Tibial nerve (tissue), 3 donors: Measurements from ENCODE around the gene C22orf39.

ENCODE experiments used
- POLR2A ChIP-seq, 2 donors: fragments of 450-650 bp; IDR thresholded peaks; one replicate each; pipeline ENCODE4 v1.6.1; 2017; ENCODE audit warnings: antibody characterized with exemption in 2 of 2, mild to moderate bottlenecking in 2 of 2, moderate library complexity in 2 of 2
- TF ChIP-seq, protein P1 (sequence below), 5 experiments: fragments of 200-600 bp in 3 of 5; fragments of 450-650 bp in 2 of 5; sonication (generic) in 3 of 5; IDR thresholded peaks; one replicate each; pipeline ENCODE4 v1.5.1; 2016 to 2019; ENCODE audit warnings: antibody characterized with exemption in 5 of 5, mild to moderate bottlenecking in 3 of 5, moderate library complexity in 2 of 5

DNA sequence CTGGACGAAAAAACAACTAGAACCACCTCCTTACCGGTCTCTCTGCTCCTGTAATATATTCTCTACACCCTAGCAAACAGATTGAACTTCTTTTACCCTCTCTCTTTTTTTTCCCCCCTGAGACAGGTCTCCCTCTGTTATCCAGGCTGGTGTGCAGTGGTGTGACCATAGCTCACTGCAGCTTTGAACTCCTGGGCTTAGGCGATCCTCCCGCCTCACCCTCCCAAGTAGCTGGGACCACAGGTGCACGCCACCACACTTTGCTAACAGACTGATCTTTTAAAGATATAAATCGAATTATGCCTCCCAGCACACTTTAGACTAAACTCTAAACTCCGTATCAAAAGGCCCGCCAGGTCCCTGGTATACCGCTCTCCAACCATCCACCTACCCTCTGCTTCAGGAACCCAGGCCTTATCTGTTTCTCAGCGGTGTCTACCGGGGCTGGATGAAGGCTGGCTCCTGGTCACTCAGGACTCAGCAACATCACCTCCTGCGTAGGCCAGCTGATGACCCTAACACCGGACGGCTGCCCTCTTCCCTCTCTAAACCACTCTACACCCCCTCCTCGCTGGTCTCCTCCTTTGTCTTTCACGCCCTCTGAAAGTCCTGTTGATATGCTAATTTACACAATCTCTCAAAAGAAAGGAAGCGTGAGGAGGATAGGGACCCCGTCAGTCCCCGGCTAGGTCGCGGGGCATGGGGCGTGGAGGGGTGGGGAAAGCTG is 745 bp downstream of the C22orf39 start:
- no peak for TF ChIP-seq POLR2A (IDR thresholded peaks at IDR 0.05)
- TF ChIP-seq, protein P1, sequence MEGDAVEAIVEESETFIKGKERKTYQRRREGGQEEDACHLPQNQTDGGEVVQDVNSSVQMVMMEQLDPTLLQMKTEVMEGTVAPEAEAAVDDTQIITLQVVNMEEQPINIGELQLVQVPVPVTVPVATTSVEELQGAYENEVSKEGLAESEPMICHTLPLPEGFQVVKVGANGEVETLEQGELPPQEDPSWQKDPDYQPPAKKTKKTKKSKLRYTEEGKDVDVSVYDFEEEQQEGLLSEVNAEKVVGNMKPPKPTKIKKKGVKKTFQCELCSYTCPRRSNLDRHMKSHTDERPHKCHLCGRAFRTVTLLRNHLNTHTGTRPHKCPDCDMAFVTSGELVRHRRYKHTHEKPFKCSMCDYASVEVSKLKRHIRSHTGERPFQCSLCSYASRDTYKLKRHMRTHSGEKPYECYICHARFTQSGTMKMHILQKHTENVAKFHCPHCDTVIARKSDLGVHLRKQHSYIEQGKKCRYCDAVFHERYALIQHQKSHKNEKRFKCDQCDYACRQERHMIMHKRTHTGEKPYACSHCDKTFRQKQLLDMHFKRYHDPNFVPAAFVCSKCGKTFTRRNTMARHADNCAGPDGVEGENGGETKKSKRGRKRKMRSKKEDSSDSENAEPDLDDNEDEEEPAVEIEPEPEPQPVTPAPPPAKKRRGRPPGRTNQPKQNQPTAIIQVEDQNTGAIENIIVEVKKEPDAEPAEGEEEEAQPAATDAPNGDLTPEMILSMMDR (IDR thresholded peaks at IDR 0.05) = no peak
